DMS79 treated with DMSO at 0.1 percent for 48 hours (cell line): ENCODE data around the gene CERKL.

Source experiments
- DNase-seq: peaks from one replicate; lab custom pipeline; 2025; lab: John Stamatoyannopoulos, UW

The CERKL gene

DNA sequence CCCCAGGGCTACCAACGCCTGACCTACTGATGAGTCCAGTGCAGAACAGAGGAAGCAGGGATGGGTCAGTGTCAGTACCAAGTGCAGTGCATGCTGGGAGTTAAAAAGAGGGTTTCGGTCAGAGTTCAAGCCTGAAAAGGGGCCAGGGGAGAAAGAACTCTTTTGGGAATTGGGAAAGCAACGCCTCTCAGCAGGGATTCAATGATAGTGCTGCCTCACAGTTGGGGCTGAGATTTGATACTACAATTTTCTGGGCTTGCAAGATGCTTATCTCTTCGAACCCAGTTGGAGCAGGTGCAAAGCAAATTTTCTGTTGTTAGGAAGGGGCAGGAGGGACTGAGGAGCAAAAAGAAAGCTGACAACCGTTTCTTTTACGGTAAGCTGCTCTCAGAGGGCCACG, 82.6 kb downstream of the CERKL start:
- no peak for DNase-seq

DNA sequence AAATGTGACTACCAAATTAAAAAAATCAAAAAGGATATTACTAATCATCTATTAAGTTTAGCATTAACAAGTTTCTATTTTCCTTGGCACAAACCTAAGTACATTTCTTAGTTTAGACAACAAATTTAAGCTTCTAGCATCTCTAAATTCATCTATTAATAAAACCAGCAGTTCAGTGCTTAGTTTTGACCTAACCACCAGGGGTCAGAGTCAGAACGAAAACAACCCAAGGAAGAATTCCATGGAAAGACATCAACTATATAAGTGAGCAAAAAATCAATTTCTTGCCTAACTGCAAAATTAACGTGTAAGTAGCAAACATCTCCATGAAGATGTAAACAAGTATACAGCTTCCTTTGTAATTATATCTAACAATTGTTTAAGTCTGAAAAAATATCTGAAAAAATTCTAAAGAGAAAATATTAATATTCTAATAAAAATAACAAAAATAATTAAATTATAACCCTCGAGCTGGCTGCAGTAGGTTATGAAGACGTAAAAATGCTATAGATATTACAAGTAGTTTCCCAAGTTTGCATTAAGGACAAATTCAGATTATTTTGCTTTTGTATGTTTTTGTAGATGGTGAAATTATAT, 83.7 kb downstream of the CERKL start:
- no peak for DNase-seq

DNA sequence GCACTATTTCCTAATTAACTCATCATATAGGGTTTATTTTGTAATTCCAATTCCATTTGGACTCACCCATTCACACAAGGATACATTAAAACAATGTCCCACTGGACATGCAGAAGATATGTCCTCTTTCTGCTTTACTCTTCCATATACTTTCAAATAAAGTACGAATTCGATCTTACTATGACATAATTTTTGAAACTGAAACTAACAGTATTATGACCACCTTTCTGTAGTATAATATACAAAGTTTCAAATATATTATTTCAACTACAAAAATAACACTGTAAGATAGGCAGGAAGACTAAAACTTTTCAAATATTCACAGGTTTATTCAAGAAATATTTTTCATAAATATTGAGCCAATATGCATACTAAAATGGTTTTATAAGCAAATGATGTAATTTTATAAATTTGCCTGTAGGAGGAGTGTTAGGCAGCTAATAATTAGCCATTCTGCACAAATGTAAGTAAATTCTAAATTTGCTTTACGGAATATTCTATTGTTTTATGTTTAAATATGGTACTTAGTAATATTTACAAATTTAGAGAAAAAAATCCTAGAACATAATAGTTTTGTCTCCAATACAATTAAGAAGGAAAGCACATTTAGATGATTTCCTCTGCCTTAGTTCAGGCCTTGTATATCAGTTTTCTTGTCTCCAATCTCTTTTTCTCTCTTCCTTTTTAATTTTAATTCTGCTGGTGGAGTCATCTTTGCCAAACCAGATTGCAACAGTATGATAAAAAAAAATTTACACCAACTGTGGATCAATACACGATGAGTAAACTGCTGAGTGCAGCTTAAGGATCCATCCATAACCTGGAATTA, 85.9 kb downstream of the CERKL start:
- DNase-seq: no peak

GRCh38 chr2:181570059-181570458, 86.8 kb downstream of the CERKL start:
- DNase-seq: no peak

DNA sequence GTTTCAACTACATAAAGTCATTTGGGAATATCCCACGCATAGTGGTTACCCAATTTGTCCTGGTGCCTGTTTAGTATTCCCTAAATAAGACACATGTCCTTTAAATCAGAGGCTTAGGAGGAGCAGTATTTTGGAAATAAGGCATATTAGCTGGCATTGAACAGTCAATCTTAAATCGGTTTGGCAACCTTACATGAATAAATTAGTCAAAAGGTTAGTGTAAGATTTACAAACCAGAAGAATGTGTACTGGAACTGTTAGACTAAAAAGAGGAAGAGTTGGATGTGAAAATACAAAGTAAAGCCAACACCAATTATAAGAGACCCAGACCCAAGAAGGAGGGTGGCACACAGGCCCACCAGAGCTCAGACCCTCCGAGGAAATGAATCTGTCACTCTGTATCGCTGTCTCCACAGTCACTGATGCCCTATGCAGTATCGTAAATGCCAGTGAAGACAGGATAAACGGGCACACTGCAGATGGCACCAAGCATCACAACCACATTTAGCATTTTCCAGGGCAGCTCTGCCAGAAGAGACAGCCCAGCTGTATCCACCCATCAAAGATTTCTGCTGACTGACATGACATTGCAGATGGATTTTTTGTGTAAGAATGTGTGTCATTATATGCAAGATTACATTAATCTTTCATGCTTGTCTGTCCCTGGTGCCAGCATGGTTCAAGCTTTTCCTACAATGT, 90.4 kb downstream of the CERKL start:
- no peak for DNase-seq

DNA sequence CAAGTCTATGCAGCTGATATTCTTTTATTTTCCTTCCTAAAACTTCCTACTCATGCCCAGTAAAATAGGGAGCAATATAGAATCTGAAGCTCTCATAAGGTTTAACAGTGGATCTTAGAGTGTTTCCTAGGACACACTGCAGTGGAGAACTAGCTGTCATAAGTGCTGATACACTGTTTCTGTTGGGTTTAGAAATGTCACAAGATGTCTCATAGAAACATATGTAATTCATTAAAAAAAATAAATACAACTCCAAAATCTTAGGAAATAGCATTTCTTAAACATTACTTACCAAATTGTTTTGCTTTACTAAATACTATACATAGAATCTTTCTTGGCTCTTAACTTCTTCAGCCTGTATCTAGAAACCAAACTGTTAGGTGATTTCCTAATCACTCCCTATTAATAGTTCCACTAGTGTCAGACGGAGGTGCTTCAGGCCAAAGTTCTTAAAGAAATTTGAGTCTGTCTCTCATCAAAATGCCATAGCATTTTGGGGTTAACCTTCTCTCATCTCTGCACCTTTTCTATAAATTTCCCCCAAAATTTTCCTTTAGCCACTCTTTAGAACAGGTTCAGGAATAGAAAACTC, 93.7 kb downstream of the CERKL start:
- DNase-seq: no peak

DNA sequence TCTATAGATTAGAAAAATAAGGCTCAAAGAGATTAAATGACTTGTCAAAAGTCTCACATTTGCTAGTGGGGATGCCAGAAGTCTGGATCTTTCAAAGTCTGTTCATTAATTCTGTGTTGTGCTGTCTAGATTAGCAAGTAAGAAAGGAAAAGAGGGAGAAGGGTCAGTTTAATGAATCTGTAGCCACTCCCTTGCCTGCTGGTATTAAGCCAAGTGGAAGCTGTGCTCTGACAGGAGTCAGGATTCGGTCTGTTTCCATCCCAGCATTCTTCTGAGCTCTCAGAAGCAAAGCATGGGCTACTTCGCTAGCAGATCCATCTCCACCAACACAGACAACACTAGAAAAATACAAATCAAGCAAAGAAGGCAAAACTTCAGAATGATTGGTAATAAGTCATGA, 98.5 kb downstream of the CERKL start:
- DNase-seq: no peak

DNA sequence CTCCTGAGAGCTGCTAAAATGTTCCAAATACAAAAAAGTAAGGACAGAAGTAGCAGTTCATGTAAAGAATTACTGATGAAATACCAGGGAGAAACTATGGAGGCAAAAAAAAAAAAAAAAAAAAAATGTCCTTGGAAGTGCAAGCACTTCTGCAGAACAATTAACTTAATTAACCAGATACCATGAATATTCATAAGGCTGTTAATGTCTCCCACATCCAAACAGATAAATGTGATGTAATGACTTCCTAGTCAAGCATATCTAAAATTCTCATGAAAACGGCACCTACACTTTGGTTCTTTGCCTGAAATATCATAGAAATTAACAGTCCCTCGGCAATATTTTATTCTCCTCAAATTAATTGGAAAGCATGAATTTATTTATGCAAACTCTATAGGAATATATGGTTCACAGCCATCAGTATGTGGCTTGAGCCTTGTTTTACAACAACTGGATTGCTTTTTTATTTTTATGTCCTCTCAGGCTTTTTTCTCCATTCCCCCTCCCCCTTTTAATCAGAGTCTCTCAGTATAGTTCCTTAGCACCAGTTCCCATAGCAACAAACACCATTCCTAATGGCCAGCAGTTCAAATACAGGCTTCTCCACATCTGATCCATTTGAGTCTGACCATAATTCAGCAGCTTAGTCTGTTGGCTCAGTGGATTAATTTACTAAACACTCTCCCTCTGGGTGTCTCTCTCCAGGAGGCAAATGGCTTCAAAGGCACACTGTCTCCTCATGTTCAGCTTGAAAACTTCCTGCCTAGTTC, 102.7 kb downstream of the CERKL start:
- no peak for DNase-seq

DNA sequence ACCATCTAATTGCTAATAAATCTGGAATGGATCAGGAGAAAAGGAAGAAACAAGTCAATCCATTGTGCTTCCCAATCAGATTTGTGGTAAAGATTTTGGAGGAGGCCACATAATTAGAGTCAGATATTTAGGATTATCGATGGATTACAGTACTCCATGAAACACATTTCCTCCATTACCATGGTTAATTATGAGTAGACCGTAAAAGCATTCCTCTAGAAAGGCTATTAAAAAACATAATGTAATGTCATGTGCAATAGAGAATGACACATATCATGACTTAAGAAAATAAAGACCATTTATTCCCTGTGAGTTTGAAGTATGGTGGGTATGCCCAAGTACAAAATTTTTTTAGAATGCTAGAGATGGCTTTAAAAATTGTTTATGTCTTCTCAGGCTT, 103.7 kb downstream of the CERKL start:
- DNase-seq: no peak

DNA sequence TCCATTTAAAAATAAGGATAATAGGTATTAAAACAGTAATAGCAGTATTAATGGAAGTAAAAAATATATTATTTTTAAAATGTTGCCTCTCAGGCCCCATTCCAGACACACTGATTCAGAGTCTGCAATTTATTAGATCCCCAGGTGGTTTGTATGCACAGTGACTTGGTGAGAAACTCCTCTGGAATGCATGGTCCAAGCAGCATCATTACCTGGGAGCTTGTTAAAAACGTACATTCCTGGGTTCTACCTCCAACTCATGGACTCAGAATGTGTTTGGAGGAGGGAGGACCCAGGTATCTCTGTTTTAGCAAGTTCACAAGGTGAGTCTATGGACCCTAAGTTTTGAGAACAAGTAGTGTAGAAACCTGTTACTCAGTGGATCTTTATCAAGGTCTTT, 104.1 kb downstream of the CERKL start:
- no peak for DNase-seq

- peak; percentile 97 for DNase-seq
Measured at GRCh38 chr2:181546086-181546485, 110.8 kb downstream of the CERKL start.

- DNase-seq: no peak
Measured at GRCh38 chr2:181542170-181542569, 114.7 kb downstream of the CERKL start.

GRCh38 chr2:181540421-181540820, 116.5 kb downstream of the CERKL start:
- no peak for DNase-seq

DNA sequence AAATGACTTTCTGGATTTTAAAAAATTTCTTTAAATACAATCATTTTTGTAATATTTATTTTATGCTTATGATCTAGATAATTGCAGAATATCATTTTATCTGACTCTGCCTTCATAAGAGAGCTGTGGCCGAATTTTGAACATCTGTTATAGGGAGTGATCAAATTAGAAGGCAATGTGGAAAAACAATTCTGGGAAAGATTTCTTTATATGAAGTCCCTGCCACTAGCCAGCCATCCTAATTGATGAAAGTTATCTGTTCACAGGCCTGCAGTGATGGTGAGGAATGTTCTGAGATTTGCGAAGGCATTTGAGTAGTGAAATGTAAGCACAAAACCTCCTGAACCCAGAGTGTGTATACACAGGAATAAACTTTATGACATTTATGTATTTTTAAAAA, 120.2 kb downstream of the CERKL start:
- DNase-seq: no peak

- DNase-seq: no peak
Measured at GRCh38 chr2:181528441-181528840, 128.5 kb downstream of the CERKL start.

DNA sequence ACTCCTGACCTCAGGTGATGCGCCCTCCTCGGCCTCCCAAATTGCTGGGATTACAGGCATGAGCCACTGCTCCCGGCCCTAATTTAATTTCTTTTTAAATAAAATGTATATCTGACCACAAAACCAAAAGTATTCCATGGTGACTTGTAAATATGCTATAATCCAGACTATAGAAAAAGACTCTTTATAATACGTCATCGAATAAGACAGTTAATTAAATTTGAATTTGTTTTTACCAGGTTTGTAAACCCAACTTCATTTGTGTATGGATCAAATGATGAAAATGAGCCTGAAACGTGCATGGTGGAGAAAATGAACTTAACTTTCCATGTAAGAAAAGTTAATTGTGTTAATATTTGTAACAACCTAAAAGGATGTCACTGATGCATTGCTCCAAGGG, 129.8 kb downstream of the CERKL start:
- DNase-seq: no peak

GRCh38 chr2:181526014-181526413, 130.9 kb downstream of the CERKL start:
- DNase-seq: no peak

DNA sequence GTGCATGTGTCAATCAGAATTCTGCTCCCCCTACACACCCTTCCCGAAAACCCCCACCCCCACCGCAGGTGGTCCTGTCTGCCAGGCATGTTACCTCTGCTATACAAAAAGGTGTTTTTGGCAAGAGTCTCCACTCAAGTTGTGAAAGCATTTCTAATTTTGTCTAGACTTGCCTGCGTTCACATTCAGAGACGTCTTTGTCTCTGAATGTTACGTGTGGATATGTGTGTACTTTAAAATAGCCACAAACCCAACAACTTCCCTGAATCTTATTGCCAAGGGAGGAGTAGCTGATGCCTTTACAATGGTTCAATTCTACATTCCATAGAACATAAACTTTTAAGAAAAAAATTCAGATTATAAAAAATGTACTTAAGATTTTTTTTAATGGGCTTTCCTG, 133.1 kb downstream of the CERKL start:
- peak; percentile 45 for DNase-seq

DNA sequence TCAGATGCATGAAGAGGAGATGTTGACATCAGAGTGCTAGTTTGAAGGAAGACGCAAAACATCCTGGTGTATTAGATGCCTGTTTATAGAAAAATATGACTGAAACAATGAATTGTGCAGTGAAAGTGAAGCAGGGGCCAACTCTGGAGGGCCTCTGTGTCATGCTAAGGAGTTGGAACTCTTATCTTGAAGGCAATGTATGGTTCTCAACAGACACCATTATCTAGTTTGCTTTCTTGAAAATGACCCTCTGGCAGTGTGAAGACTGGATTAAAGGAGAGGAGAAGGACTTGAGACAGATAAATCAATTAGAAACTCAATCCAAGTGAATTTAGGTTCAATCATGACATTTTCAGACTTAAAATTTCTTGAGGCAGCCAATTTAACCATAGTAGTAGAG, 136.7 kb downstream of the CERKL start:
- DNase-seq: no peak

- peak; percentile 69 for DNase-seq
Measured at GRCh38 chr2:181517685-181518301, 139.1 kb downstream of the CERKL start.

GRCh38 chr2:181516992-181517391, 139.9 kb downstream of the CERKL start:
- DNase-seq: no peak

- no peak for DNase-seq
Measured at GRCh38 chr2:181515719-181516118, 141.2 kb downstream of the CERKL start.
